T-helper 1 cell (primary cell): Measurements from ENCODE around the gene UQCRC2.
"Not testable (repeated sequence)": the region's sequence is repeated elsewhere in the genome, so short reads cannot be mapped to it uniquely, and the experiment has no call there.

ENCODE experiments used
- DNase-seq, 5 donors: peaks; one replicate each; pipeline ENCODE4 v3.0.0-alpha.2; 2012 to 2020
- total RNA-seq, 4 donors: gene quantifications; one replicate each; lab custom pipeline; 2026; lab: John Stamatoyannopoulos, UW

UQCRC2 gene
- 95.5 to 119 (median 105) reads per million in 4 donors for total RNA-seq

DNA sequence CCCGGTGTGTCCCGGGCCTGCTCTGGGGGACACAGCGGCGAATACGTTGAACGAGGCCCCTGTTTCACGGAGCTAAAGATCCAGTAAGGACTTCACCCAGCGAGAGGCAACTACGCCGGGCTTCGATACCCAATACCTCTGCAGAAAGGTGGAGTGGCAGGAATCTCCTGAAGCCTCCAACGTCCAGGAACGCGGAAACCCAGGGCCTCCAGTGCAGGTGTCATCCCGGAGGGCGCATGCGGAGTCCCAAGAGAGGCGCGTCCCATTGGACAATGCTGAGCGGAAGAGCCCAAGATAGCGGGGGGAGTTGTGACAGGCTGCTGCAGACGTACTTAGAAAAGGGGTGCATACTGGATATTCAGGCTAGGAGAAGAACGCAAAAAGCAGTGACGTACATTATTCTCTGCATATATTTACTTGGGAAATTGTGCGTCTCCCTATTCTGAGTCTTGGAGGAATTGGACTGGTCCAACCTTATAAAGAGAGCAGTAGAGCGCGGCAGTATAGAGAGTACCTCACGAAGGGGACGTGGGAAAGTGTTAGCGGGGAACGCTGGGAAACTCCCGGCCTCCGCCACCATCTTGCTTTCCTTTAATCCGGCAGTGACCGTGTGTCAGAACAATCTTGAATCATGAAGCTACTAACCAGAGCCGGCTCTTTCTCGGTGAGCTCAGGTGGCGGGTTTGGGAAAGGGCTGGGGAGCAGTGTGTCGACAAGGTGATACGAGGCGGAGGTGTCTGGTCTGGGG is at the start of gene UQCRC2:
TSS of gene UQCRC2 (plus strand) at position 569 of the 748 bp plus-strand sequence. CDS start at position 632, 63 bp downstream.
- peak; percentile 77 to 92 (median 83) for DNase-seq

DNA sequence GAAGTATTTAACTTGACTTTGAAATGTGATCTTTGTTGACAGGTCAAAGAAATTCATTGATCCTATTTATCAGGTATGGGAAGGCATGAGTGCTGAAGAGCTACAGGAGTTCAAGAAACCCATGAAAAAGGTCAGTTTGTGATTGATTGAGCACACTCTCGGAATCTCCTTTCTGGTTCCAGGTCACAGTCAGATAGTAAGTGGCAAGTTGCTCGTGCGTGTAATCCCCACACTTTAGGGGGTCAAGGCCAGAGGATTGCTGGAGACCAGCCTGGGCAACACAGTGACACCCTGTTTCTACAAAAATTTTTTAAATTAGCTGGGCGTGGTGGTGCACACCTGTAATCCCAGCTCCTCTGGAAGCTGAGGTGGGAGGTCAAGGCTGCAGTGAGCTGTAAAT is 20.5 kb upstream of the UQCRC2 start:
- not testable (repeated sequence) for DNase-seq

DNA sequence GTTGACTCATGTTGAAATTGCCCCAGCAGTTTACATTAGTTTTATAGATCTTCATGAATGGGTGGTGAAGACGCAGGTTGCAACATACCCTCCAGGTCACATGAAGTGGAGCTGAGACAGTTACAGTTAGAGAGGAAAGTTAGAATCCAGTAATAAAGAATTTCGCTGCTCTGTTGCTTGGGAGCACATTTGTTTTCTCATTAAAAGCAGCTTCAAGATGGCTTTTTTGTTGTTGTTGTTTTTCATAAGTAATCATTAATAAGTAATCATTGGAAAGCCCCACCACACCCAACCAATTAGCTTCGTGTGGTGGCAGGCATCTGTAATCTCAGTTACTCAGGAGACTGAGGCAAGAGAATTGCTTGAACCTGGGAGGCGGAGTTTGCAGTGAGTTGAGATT is 19.8 kb upstream of the UQCRC2 start:
- not testable (repeated sequence) for DNase-seq

DNA sequence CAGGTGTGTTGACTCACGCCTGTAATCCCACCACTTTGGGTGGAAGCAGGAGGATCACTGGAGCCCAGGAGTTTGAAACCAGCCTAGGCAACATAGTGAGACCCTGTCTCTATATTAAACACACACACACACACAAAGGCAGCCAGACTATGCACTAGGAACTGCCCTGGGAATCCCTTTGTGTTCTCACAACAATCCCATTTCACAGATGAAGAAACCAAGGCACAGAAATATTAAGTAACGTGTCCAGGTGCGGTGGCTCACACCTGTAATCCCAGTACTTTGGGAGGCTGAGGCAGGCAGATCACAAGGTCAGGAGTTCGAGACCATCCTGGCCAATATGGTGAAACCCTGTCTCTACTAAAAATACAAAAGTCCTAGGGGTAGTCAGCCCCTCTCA is 19.4 kb upstream of the UQCRC2 start:
- not testable (repeated sequence) for DNase-seq

DNA sequence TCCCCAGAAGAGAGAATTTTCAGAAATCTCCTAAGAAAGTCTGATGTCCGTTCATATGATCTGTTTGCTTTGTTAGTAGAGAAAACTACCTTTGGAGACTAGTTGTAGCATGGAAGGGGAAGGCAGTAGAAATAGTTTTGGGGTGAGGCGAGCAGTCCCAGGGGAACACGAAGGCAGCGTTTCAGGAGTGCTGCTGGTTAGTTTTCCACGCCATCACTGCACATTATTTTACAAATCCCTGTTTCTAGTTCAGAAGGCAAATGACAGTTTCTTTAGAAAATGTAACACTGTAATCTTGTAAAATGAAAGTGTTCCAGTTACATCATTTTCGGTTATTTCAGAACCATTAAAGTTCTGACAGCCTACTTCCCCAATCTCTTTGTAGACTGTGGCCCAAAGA is 16.9 kb upstream of the UQCRC2 start:
- not testable (repeated sequence) for DNase-seq

DNA sequence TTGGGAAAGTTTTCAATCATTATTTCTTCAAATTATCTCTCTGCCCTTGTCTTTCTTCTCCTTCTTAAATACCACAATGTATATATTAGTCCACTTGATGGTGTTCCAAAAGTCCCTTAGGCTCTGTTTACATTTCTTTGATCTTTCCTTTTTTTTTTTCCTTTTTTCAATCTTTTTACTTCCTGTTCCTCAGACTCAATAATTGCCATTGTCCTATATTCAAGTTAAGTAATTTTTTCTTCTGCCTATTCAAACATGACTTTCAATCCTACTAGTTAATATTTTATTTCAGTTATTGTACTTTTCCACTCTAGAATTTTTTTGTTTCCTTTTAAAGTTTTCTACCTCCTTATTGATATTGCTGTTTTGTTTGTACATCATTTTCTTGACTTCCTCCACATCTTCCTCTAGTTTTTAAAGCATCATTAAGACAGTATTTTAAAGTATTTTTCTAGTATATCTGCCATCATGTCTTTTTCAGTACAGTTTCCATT is 15.8 kb upstream of the UQCRC2 start:
- DNase-seq, result no peak

DNA sequence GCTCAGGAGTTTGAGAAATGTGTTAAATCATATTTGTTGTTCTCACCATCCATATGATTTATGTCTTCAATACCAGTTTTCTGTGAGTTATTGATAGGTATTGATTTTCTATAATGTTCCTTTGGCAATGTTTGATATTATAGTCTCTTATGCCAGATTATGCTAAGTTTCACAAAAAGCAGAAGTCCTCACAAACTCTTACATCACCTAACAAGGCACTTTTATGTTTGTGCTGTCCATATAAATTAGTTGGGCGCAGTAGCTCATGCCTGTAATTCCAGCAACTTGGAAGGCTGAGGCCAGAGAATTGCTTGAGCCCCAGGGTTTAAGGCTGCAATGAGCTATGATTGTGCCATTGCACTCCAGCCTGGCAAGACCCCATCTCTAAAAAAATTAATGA is 12.6 kb upstream of the UQCRC2 start:
- no peak for DNase-seq

DNA sequence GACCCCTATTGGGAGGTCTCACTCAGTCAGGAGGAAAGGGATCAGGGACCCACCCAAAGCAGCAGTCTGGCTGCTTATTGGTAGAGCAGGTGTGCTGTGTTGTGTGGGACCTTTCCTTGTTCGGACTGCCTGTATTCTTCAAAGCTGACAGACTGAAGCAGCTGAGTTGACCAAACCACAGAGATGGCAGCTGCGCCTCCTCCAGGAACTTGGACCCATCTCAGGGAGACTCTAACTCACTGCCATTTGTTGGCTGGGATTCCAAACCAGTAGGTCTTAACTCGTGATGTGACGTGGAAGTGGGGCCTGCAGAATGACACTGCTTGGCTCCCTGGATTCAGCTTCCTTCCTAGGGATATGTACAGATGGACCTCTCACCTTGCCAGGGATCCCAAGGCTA is 9.6 kb upstream of the UQCRC2 start:
- DNase-seq, result no peak

DNA sequence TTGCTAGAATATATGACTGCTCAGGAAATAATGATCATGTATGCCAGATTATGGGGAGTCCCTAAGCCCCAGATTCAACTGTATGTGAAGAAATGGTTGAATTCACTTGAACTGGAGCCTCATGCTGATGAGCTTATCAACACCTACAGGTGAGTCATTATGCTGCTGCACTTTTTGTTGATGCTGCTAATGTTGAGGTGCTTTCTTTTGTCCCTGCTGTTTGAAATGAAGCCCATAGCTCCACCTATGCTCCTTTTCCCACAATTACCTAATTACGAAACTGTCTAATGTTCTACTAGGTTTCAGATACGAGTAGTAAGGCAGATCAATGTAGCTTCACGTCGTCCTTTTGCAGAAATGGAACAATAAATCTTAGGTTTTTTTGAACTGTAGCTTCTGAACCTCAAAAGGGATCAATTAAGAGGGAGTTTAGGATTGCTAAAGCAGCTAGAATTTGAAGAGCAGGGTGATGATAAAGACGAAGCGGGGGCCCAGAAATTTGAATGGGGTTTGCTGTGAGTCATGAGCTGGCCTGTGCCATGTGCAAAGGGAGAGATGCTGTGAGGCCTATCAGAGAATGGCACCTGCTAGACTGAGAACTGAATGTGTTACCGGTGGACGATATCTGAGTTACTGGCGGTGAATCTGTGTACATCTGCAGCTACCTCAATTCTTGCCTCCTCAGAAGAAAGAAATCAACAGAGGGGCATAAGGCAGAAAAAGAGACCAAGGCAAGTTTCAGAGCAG is 6.1 kb upstream of the UQCRC2 start:
- peak in 1 of 5 donors; percentile 25 for DNase-seq

DNA sequence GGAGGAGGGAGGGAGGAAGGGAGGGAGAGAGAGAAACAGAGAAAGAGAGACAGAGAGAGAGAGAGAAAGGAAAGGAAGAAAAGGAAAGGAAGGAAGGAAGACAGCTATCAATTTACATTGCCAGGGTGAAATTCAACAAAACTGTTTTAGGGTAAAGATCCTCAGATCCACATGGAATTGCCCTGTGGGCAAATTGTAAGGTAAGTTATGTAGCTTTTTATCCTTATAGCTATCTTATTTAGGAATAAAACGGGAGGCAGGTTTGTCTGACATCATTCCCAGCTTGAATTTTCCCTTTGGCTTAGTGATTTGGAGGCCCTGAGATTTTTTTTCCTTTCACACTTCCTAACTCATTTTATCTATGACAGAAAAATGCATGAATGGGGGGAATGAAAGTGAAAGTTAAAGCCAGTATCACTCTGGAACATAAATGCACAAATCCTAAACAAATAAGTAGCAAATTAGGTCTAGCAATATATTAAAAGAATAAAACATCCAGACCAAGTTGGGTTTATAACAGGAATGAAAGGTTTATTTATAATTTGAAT is 3.4 kb upstream of the UQCRC2 start:
- DNase-seq, result no peak

DNA sequence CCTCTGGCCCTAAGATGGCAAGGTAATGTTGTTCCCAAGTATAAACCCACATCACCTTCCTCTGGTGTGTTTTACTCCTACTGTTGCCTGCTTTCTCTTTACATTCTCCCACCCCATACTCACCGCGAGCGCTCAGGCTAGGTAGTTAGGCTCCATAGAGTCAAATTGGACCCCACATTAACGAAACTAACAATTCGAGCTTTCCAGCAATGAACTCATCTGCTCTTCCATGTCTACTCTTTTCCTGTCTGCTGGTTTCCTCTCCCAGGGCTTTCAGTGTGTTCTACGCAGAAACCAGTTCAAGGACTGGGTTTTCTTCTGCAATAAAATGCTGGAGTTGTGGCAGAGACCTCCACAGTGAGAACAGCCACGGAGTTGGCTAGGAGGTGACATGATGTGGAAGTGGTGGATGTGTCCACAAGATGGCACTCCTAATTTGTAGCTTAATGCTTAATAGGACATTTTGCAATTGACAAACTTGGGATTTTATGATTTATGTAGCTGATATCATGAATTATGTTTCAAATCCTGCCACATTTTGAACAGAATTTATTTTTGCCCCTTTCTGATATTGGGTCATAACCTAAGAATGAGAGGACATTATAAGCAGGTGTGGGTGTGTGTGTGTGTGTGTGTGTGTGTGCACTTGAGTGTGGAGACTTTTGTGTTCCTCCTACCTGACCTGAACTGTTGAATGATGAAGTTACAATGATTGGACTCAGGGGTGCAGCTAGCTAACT is 2.2 kb upstream of the UQCRC2 start:
- peak in 2 of 5 donors; percentile 17 to 40 for DNase-seq

DNA sequence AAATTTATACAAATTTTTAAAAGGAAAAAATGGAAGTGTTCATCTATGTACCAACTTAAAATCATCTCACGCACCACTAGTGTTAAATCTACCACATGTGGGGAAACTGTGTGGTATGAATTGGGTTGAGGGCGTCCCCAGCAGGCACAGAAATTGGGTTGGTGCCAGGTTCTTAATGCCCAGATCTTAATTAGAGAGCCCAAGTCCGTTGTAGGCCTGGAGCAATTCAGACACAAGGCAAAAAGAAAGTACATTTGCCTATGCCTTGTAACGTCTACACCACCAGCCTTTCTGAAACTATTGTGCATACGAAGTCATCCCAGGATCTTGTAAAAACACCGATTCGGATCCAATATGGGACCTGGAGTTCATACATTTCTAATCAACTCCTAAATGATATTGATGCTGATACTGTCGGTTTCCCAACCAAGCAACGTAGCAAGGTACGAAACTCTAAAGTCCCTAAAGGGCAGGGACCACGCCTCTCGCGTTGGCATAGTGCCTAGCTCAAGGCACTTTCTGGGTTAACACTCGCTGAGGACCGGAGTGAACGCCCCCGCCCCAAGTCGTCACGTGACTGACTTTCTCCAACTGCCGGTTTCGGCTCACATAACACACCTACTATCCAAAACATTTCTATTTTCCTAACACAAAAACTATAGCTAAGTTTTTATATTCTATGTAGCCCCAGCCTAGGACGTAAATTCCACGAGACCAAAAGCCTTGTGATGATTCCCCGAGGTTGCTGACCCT is 945 bp upstream of the UQCRC2 start:
- DNase-seq, result peak; percentile 54 to 81 (median 71)

DNA sequence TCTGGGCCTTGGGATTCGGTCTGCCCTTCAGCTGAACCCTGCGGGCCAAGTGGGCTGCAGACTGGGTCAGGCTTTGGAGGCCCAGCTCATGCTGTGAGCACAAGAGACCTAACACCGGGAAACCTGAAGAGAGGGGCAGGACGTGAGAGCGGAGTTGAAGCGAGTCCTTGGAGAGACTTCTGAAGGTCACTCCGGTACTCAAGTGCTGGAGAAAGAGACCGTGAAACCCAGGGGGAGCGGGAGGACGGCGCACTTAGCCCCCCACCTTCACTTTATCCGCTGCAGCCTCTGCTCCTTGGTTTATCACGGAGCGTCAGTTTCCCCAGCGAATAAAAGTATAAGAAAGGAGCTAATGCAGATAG is 361 bp downstream of the UQCRC2 start:
- DNase-seq, result no peak

DNA sequence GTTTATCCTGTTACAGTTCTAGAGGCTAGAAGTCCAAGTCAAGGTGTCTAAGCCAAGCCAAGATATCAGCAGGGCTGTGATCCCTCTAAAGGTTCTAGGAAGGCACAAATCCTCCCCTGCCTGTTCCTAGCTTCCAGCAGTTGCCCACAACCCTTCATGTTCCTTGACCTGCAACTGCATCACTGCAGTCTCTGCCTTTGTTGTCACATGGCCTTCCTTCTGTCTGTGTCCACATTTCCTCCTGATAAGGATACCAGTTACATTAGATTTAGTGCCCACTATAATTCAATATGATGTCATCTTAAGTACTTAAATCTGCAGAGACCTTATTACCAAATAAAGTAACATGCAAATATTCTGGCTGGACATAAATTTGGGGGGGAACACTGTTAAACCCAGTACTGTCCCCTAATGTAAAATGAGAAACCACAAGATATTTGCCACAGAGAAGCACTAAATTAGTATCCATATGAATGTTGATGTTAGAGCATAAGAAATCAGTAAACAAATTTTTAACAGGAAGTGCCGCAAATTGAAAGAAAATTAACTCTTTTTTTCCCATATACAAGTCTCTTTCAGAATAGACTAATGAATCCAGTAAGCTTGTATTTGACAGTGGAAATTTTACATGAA is 4.7 kb downstream of the UQCRC2 start:
- no peak for DNase-seq

DNA sequence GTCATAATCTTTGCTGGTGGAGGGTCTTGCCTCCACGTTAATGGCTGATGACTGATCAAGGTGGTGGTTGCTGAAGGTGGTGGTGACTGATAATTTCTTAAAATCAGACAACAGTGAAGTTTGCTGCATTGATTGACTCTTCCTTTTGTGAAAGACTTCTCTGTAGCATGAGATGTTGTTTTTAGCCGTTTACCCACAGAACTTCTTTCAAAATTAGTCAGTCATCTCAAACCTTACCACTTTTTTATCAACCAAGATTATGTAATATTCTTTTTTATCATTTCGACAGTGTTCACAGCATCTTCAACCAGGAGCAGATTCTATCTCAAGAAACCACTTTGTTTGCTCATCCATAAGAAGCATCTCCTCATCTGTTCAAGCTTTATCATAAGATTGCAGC is 5.9 kb downstream of the UQCRC2 start:
- peak in 1 of 5 donors; percentile 71 for DNase-seq

DNA sequence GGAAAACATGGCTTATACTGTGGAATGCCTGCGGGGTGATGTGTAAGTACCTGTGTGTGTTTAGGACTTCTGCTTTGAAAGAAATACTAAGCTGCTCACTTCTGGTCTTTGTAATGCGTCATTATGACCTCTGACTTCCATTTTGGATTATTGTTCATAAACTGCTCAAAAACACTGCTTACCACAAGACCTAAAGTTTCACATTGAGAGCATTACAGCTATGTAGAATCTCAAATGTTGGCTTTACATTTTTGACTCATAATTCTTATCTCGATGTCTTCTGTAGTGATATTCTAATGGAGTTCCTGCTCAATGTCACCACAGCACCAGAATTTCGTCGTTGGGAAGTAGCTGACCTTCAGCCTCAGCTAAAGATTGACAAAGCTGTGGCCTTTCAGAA is 9.3 kb downstream of the UQCRC2 start:
- no peak for DNase-seq

DNA sequence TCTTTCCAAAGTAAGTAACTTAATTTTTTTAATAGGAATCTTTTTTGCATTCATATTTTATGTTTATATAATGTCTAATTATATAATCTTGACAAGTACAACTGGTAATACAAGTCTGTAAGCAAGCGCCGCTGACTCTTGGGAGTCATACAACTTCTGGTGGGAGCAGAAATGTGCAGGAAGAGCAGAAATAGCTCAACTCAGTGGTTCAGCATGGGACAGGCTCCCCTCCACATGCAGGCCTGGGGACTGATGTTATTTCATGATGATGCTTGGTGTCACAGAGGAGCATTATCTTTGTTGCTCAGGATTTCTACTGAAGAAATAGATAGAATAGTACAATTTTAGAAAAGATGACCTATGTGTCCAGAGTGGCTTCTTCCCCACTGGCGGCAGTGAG is 10.7 kb downstream of the UQCRC2 start:
- no peak for DNase-seq

DNA sequence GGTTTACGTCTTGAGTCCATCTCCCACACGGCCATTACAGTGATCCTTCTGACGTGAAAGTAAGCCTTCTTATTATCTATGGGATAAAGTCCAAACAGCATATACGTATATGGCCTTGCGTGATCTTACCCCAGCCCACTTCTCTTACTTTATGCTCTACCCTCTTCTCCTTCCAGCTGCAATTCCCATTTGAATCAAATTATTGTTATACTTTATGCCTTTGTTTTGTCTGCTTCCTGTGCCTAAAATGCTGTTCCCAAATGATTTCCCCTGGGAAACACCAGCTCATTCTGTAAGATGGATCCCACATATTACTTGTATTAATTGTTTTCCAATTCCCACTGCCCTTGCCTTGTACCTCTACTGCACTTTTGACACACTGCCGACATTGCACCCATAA is 11.2 kb downstream of the UQCRC2 start:
- DNase-seq, result no peak

DNA sequence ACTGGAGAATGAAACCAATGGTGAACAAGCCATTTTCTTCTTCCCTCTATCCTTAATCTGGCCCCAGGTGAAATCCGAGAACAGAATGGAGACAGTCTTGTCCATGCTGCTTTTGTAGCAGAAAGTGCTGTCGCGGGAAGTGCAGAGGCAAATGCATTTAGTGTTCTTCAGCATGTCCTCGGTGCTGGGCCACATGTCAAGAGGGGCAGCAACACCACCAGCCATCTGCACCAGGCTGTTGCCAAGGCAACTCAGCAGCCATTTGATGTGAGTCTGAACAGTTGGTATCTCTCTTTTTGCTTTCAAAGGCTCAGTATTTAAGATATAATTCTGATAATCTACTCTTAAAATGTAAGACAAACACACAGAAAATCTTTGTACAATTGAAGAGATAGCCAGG is 18.7 kb downstream of the UQCRC2 start:
- DNase-seq, result no peak

DNA sequence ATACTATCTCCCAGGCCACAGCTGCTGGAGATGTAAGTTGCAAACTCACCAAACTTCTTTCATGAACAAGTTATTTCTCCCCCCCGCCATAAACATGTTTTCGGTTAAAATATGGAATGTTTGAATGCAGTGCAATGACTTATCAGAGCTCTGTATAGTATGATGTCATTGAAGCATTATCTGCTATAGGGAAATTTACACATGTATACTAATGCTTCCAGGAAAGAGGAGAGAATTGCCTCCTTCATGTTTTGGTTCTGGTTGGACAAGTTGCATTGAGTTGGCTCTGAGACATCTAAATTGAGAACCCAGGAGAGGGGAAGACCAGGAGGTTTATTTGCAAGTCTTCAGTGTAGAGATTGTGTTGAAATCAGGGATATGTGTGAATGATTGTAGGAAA is 20.8 kb downstream of the UQCRC2 start:
- DNase-seq, result no peak

DNA sequence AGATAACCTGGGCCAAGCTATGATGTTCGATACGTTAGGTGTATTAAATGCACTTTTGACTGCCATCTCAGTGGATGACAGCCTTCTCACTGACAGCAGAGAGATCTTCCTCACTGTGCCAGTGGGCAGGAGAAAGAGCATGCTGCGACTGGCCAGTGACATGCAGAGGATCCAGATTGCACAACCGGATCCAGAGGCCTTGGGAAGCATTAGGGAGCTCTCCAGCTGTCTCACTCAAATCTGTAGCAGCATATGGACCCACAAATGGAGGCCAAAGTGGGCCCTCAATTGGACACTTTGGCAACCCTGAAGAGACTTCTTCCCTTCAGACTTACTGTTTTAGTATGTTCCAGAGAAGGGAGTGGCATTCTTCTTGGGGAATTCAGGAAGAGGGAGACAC is 26.9 kb downstream of the UQCRC2 start:
- DNase-seq, result no peak

DNA sequence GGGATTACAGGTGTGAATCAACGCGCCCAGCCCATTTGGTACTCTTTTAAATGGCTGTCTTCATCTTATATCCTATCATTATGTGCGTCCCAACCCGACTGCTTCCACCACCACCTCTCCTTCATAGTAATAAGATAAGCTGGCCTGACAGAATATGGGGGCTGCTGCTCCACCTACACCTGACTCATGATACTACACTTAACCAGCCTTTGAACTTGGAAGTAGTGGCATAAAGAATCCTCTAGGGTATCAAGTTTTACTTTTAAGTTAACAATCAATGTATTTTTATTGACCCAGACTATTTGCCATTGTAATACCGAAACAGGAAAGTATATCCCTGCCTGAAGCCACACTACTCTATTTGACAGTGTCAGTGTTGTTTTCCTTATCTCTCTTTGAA is 28.9 kb downstream of the UQCRC2 start:
- DNase-seq, result no peak
